HepG2 (cell line): ENCODE data around the gene GDF15. TPM values are rescaled to one million over a fixed set of nuclear protein-coding genes. Genes with fewer than 3 reads are reported as not detected.

Source experiments
- GABPA ChIP-seq, 2 experiments: IDR thresholded peaks; 2 replicates each; pipeline ENCODE4 v1.6.1; 2011 to 2016; ENCODE audit warnings: low read depth in 2 of 2, low read length in 1 of 2, missing biosample characterization in 1 of 2, missing genetic modification characterization in 1 of 2
- HCFC1 ChIP-seq: fragments of 150-350 bp; IDR thresholded peaks from 2 replicates; pipeline ENCODE4 v1.6.1; 2014; ENCODE audit warnings: low read depth, low read length
- ISX ChIP-seq: sonication (generic); formaldehyde crosslinking; conservative IDR thresholded peaks from 2 replicates; pipeline ENCODE4 v1.5.0; 2020; ENCODE audit warnings: missing genetic modification reagents
- KDM5A ChIP-seq: fragments of 200-600 bp; sonication (generic); IDR thresholded peaks from 2 replicates; pipeline ENCODE4 v1.7.0; 2018; ENCODE audit warnings: antibody characterized with exemption, mild to moderate bottlenecking, low read length, borderline replicate concordance
- SIX4 ChIP-seq: sonication (generic); formaldehyde crosslinking; IDR thresholded peaks from 2 replicates; pipeline ENCODE4 v1.4.0; 2020; ENCODE audit warnings: missing genetic modification reagents
- SP1 ChIP-seq, 2 experiments: fragments of 450-650 bp in 1 of 2; sonication (generic) in 1 of 2; formaldehyde crosslinking in 1 of 2; IDR thresholded peaks; 2 replicates each; pipeline versions ENCODE4 v1.4.0 to v1.6.1; 2016 to 2020; ENCODE audit warnings: missing genetic modification reagents in 1 of 2
- SUZ12 ChIP-seq: fragments of 150-350 bp; IDR thresholded peaks from 2 replicates; pipeline ENCODE4 v1.6.1; 2014; ENCODE audit warnings: low read depth, low read length
- TGIF2 ChIP-seq: IDR thresholded peaks from 2 replicates; pipeline ENCODE4 v1.6.1; 2016; ENCODE audit warnings: control low read depth, missing compliant biosample characterization
- ZNF569 ChIP-seq: sonication (generic); formaldehyde crosslinking; IDR thresholded peaks from 2 replicates; pipeline ENCODE4 v1.5.0; 2020; ENCODE audit warnings: mild to moderate bottlenecking, missing genetic modification reagents, moderate library complexity, borderline replicate concordance
- ZNF674 ChIP-seq: sonication (generic); formaldehyde crosslinking; IDR thresholded peaks from 2 replicates; pipeline ENCODE4 v1.5.0; 2020; ENCODE audit warnings: low read depth, mild to moderate bottlenecking, missing genetic modification reagents
- polyA plus RNA-seq, 8 experiments: library from polyadenylated mRNA; depleted of rRNA in 3 of 8; stranded (reverse) in 7 of 8; unstranded in 1 of 8; fragments of >200 nt; fragmentation: Illumina TruSeq in 4 of 8; extraction: Trizol in 4 of 8; gene quantifications; 2 replicates each; pipeline versions ENCODE4 v1.2.1 to v1.2.3, GENCODE V29; 2011 to 2016; ENCODE audit warnings: low read depth in 4 of 8, missing spikeins in 1 of 8, mixed read lengths in 1 of 8; ENCODE audit not compliant: insufficient read depth in 1 of 8
- total RNA-seq, 5 experiments: library from RNA; depleted of rRNA; stranded (reverse); fragments of >200 nt; fragmentation: Illumina TruSeq; extraction: Trizol; gene quantifications; 2 replicates each; pipeline ENCODE4 v1.2.3, GENCODE V29; 2016; ENCODE audit warnings: low read depth in 1 of 5
- TF ChIP-seq, protein P1 (sequence below): sonication (generic); formaldehyde crosslinking; IDR thresholded peaks from 2 replicates; pipeline ENCODE4 v1.4.0; 2020; ENCODE audit warnings: missing genetic modification reagents
- TF ChIP-seq, protein P2 (sequence below): sonication (generic); formaldehyde crosslinking; IDR thresholded peaks from 2 replicates; pipeline ENCODE4 v1.8.0; 2022; ENCODE audit warnings: mild to moderate bottlenecking, missing genetic modification reagents; ENCODE audit not compliant: insufficient replicate concordance
- TF ChIP-seq, protein P3 (sequence below): sonication (generic); formaldehyde crosslinking; conservative IDR thresholded peaks from 2 replicates; pipeline ENCODE4 v1.4.0; 2020; ENCODE audit warnings: missing genetic modification reagents
- TF ChIP-seq, protein P4 (sequence below): sonication (generic); formaldehyde crosslinking; IDR thresholded peaks from 2 replicates; pipeline ENCODE4 v1.4.0; 2020; ENCODE audit warnings: missing genetic modification reagents
- TF ChIP-seq, protein P5 (sequence below): sonication (generic); formaldehyde crosslinking; IDR thresholded peaks from 2 replicates; pipeline ENCODE4 v1.5.1; 2020; ENCODE audit warnings: missing genetic modification reagents, mild to moderate bottlenecking, borderline replicate concordance
- TF ChIP-seq, protein P6 (sequence below): IDR thresholded peaks from 2 replicates; pipeline ENCODE4 v1.6.1; 2018; ENCODE audit warnings: missing genetic modification reagents, mild to moderate bottlenecking, missing compliant biosample characterization

GDF15 gene
- total and polyA plus RNA-seq, 2 of the 13 experiments (the other 11 are each of a cell fraction or from before 2014, with no cell fraction given) = 146 to 422 TPM

DNA sequence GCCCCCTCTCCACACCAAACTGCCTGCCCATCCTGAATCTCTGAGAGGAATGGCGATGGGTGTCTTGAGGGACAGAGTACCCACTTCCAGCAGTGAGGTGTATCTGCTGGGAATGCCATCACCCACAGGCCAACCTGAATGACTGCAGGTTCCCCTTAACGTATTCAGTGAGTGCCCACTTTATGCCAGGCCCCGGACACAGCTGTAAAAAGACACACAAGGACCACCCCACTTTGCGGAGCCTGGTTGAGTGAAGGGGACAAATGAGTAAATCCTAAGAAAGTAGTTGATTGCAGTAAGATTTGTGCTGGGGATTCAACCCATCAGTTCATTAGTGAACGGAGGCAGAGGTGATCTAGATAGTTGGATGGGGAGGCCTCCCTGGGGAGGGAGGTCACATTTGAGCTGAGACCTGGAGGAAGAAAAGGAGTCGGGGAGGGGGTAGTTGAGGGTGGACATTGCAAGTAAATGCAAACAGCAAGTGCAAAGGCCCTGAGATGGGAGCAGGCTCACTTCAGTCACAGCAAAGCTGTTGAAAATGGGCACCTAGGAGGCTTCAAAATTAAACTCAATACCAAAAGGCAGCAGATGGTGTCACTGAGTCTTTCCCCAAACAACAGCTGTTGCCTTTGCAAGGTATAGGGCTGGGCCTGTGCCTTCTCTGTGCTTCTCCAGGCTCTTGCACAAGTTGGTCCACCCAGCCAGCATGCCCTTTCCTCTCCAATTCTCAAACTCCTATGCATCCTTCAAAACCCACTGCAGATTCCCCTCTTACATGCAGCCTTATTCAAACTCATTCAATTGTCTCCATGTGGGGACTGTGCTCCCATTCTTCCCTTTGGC, 4.3 kb downstream of the GDF15 start (continued):
- TF ChIP-seq, protein P1, sequence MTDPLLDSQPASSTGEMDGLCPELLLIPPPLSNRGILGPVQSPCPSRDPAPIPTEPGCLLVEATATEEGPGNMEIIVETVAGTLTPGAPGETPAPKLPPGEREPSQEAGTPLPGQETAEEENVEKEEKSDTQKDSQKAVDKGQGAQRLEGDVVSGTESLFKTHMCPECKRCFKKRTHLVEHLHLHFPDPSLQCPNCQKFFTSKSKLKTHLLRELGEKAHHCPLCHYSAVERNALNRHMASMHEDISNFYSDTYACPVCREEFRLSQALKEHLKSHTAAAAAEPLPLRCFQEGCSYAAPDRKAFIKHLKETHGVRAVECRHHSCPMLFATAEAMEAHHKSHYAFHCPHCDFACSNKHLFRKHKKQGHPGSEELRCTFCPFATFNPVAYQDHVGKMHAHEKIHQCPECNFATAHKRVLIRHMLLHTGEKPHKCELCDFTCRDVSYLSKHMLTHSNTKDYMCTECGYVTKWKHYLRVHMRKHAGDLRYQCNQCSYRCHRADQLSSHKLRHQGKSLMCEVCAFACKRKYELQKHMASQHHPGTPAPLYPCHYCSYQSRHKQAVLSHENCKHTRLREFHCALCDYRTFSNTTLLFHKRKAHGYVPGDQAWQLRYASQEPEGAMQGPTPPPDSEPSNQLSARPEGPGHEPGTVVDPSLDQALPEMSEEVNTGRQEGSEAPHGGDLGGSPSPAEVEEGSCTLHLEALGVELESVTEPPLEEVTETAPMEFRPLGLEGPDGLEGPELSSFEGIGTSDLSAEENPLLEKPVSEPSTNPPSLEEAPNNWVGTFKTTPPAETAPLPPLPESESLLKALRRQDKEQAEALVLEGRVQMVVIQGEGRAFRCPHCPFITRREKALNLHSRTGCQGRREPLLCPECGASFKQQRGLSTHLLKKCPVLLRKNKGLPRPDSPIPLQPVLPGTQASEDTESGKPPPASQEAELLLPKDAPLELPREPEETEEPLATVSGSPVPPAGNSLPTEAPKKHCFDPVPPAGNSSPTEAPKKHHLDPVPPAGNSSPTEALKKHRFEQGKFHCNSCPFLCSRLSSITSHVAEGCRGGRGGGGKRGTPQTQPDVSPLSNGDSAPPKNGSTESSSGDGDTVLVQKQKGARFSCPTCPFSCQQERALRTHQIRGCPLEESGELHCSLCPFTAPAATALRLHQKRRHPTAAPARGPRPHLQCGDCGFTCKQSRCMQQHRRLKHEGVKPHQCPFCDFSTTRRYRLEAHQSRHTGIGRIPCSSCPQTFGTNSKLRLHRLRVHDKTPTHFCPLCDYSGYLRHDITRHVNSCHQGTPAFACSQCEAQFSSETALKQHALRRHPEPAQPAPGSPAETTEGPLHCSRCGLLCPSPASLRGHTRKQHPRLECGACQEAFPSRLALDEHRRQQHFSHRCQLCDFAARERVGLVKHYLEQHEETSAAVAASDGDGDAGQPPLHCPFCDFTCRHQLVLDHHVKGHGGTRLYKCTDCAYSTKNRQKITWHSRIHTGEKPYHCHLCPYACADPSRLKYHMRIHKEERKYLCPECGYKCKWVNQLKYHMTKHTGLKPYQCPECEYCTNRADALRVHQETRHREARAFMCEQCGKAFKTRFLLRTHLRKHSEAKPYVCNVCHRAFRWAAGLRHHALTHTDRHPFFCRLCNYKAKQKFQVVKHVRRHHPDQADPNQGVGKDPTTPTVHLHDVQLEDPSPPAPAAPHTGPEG = no peak
- TF ChIP-seq, protein P2, sequence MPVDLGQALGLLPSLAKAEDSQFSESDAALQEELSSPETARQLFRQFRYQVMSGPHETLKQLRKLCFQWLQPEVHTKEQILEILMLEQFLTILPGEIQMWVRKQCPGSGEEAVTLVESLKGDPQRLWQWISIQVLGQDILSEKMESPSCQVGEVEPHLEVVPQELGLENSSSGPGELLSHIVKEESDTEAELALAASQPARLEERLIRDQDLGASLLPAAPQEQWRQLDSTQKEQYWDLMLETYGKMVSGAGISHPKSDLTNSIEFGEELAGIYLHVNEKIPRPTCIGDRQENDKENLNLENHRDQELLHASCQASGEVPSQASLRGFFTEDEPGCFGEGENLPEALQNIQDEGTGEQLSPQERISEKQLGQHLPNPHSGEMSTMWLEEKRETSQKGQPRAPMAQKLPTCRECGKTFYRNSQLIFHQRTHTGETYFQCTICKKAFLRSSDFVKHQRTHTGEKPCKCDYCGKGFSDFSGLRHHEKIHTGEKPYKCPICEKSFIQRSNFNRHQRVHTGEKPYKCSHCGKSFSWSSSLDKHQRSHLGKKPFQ (CRISPR knock-in tag) = no peak
- TF ChIP-seq GABPA (IDR thresholded peaks at IDR 0.05; ENCODE audit: low read depth, low read length) (no peak), GABPA (CRISPR knock-in tag; IDR thresholded peaks at IDR 0.05; ENCODE audit: low read depth) (no peak), ZNF674 (CRISPR knock-in tag) (no peak), HCFC1 (no peak), SIX4 (CRISPR knock-in tag) (no peak), KDM5A (no peak), ISX (no peak), TGIF2 (peak; percentile 45; the same call in 1 of the 2 replicates), ZNF569 (CRISPR knock-in tag) (no peak), SUZ12 (no peak), SP1 (IDR thresholded peaks at IDR 0.05) (no peak), SP1 (CRISPR knock-in tag; IDR thresholded peaks at IDR 0.05) (no peak)
- TF ChIP-seq, protein P3, sequence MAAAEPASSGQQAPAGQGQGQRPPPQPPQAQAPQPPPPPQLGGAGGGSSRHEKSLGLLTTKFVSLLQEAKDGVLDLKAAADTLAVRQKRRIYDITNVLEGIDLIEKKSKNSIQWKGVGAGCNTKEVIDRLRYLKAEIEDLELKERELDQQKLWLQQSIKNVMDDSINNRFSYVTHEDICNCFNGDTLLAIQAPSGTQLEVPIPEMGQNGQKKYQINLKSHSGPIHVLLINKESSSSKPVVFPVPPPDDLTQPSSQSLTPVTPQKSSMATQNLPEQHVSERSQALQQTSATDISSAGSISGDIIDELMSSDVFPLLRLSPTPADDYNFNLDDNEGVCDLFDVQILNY = no peak
- TF ChIP-seq, protein P4, sequence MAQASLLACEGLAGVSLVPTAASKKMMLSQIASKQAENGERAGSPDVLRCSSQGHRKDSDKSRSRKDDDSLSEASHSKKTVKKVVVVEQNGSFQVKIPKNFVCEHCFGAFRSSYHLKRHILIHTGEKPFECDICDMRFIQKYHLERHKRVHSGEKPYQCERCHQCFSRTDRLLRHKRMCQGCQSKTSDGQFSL = no peak
- TF ChIP-seq, protein P5, sequence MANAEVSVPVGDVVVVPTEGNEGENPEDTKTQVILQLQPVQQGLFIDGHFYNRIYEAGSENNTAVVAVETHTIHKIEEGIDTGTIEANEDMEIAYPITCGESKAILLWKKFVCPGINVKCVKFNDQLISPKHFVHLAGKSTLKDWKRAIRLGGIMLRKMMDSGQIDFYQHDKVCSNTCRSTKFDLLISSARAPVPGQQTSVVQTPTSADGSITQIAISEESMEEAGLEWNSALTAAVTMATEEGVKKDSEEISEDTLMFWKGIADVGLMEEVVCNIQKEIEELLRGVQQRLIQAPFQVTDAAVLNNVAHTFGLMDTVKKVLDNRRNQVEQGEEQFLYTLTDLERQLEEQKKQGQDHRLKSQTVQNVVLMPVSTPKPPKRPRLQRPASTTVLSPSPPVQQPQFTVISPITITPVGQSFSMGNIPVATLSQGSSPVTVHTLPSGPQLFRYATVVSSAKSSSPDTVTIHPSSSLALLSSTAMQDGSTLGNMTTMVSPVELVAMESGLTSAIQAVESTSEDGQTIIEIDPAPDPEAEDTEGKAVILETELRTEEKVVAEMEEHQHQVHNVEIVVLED = no peak
- TF ChIP-seq, protein P6, sequence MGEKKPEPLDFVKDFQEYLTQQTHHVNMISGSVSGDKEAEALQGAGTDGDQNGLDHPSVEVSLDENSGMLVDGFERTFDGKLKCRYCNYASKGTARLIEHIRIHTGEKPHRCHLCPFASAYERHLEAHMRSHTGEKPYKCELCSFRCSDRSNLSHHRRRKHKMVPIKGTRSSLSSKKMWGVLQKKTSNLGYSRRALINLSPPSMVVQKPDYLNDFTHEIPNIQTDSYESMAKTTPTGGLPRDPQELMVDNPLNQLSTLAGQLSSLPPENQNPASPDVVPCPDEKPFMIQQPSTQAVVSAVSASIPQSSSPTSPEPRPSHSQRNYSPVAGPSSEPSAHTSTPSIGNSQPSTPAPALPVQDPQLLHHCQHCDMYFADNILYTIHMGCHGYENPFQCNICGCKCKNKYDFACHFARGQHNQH (CRISPR knock-in tag) = no peak; the same call in 1 of the 2 replicates
